ENCODE measurements around the gene GET3. TPM values are rescaled to one million over a fixed set of nuclear protein-coding genes. Genes with fewer than 3 reads are reported as not detected.

The GET3 gene
- total and polyA plus RNA-seq, 2 of the 13 experiments (the other 11 are each of a cell fraction or from before 2014, with no cell fraction given): 57.7 to 59.4 TPM

- no peak for TF ChIP-seq ZNF296 (CRISPR knock-in tag; conservative IDR thresholded peaks at IDR 0.05)
These were observed 9.4 kb upstream of the GET3 start (continued) for GRCh38 chr19:12727745-12728433.

GRCh38 chr19:12730064-12730463 is 7.2 kb upstream of the GET3 start:
- Histone ChIP-seq H3K36me3 (replicated peaks in 1 of 2; ENCODE audit: control insufficient read depth in 1 of 2, insufficient read depth in 2 of 2, low read length in 2 of 2) (peaks cover 20 to 31% of the 10 kb centered on the region in 2 experiments), H3K79me2 (ENCODE audit: insufficient read depth, low read length) (peaks cover 34% of the 10 kb centered on the region), H3K4me1 (ENCODE audit: insufficient read depth, low read length) (peaks cover 35% of the 10 kb centered on the region), H3K9me3 (ENCODE audit: low read length) (no peaks in the 10 kb centered on the region), H3K4me2 (ENCODE audit: low read depth, low read length) (no peak overlapping the region), H3K27me3 (ENCODE audit: control insufficient read depth in 1 of 2, insufficient read depth in 2 of 2, low read length in 2 of 2) (no peaks in the 10 kb centered on the region; a peak in 1 of 5 replicates), H4K20me1 (ENCODE audit: insufficient read depth, low read length) (peaks cover 20% of the 10 kb centered on the region), H2AFZ (ENCODE audit: low read length) (no peak overlapping the region), H3K27ac (ENCODE audit: extremely low read length, insufficient read depth, low read length) (no peak overlapping the region), H3K9ac (ENCODE audit: insufficient read depth, low read depth, low read length) (no peak overlapping the region), H3K4me3 (replicated peaks in 1 of 3; ENCODE audit: insufficient read depth in 1 of 3, low read depth in 2 of 3, low read length in 3 of 3) (no peak overlapping the region)
- no TSS peak for BruUV-seq (replicated peaks)
- ChIA-PET POLR2A (no interaction called here), CTCF (ENCODE audit: low intra/inter-chr PET ratio, low total read pairs) (no interaction called here)
- DNase-seq (ENCODE audit: low spot score) (no peak), FAIRE-seq (no peak), ATAC-seq (no peak)
- peak; percentile 62 for TF ChIP-seq RBM22 (optimal IDR thresholded peaks at IDR 0.05; ENCODE audit: low read length)
- TF ChIP-seq MLLT10 (CRISPR knock-in tag; IDR thresholded peaks at IDR 0.05): no peak
- in situ Hi-C loops (cut with HindIII; ENCODE audit: extremely low pct_ligation_motif_present, low pct_unique_long_range_greater_than_20kb) (no loop called here), intact Hi-C loops (cut with micrococcal nuclease; ENCODE audit: unreplicated experiment) (no loop called here)
- 98% methylated on average over 3 of the region's 3 CpGs for WGBS (ENCODE audit: low lambda C conversion rate)

- in situ Hi-C loops (cut with HindIII; ENCODE audit: extremely low pct_ligation_motif_present, low pct_unique_long_range_greater_than_20kb): no loop called here
- H3K79me2 ChIP-seq (ENCODE audit: insufficient read depth, low read length): peaks cover 34% of the 10 kb centered on the region
These were observed 6.0 kb upstream of the GET3 start for GRCh38 chr19:12731337-12731736.

More at GRCh38 chr19:12731337-12731736, 6.0 kb upstream of the GET3 start:
- TF ChIP-seq RBFOX2 (IDR thresholded peaks at IDR 0.05; ENCODE audit: low read depth, low read length) (peak; percentile 70), AGO2 (optimal IDR thresholded peaks at IDR 0.05; ENCODE audit: low read depth, low read length) (peak; percentile 78), ETS1 (CRISPR knock-in tag; IDR thresholded peaks at IDR 0.05) (no peak)
- ChIA-PET CTCF (ENCODE audit: low intra/inter-chr PET ratio, low total read pairs) (no interaction called here), POLR2A (interaction anchor here (3.4 kb wide), 1 partner anchor 8 kb away, joined by 51 read pairs; the partner anchor contains the start of gene TNPO2)
- Histone ChIP-seq H3K9ac (ENCODE audit: insufficient read depth, low read depth, low read length) (no peak overlapping the region), H3K4me3 (replicated peaks in 1 of 3; ENCODE audit: insufficient read depth in 1 of 3, low read depth in 2 of 3, low read length in 3 of 3) (no peak overlapping the region), H3K36me3 (replicated peaks in 1 of 2; ENCODE audit: control insufficient read depth in 1 of 2, insufficient read depth in 2 of 2, low read length in 2 of 2) (peaks cover 20 to 31% of the 10 kb centered on the region in 2 experiments), H3K27me3 (ENCODE audit: control insufficient read depth in 1 of 2, insufficient read depth in 2 of 2, low read length in 2 of 2) (no peaks in the 10 kb centered on the region; a peak in 1 of 5 replicates), H4K20me1 (ENCODE audit: insufficient read depth, low read length) (peaks cover 20% of the 10 kb centered on the region), H2AFZ (ENCODE audit: low read length) (no peak overlapping the region), H3K9me3 (ENCODE audit: low read length) (no peaks in the 10 kb centered on the region), H3K4me2 (ENCODE audit: low read depth, low read length) (no peak overlapping the region), H3K4me1 (ENCODE audit: insufficient read depth, low read length) (peaks cover 44% of the 10 kb centered on the region), H3K27ac (ENCODE audit: extremely low read length, insufficient read depth, low read length) (no peak overlapping the region)
- DNase-seq (ENCODE audit: low spot score) (no peak), FAIRE-seq (no peak), ATAC-seq (no peak)
- no TSS peak for BruUV-seq (replicated peaks)
- WGBS (ENCODE audit: low lambda C conversion rate): 97% methylated on average over 24 of the region's 24 CpGs
- intact Hi-C loops (cut with micrococcal nuclease; ENCODE audit: unreplicated experiment): no loop called here

Measured in HepG2 (cell line).